IMR-90 (cell line): Measurements from ENCODE around the gene PRKD1. TPM values are rescaled to one million over a fixed set of nuclear protein-coding genes. Genes with fewer than 3 reads are reported as not detected.

Source experiments
- ATAC-seq: fragments of 200-7000 bp; cut with Tn5 transposase; 2 replicates; pipeline ENCODE4 v1.9.1; 2020; ENCODE audit warnings: low read depth, mild to moderate bottlenecking, moderate library complexity
- BruUV-seq: library from RNA; stranded (reverse); fragments of 400-500 nt; replicated peaks from 2 replicates; lab custom pipeline; 2021; lab: Mats Ljungman, UMichigan
- CTCF ChIA-PET: fragments of 300-600 bp; formaldehyde crosslinking; extraction: SDS; loops from one replicate; lab custom pipeline; 2021; ENCODE audit warnings: antibody characterized with exemption; lab: Yijun Ruan, JAX
- POLR2A ChIA-PET: fragments of 300-600 bp; sonication (Branson Sonifier 250); formaldehyde crosslinking; loops from one replicate; lab custom pipeline; 2022; ENCODE audit warnings: antibody characterized with exemption; ENCODE audit not compliant: unreplicated experiment; lab: Charles Lee
- DNase-seq: peaks from one replicate; pipeline ENCODE4 v3.0.0; 2013
- H2AFZ ChIP-seq: replicated peaks from 2 replicates; pipeline ENCODE3; 2013; ENCODE audit warnings: low read length, mild to moderate bottlenecking; ENCODE audit not compliant: poor library complexity
- H2AK5ac ChIP-seq: 2 replicates; pipeline ENCODE4 v1.6.1; 2013; ENCODE audit warnings: low read depth, low read length, inconsistent platforms
- H2AK9ac ChIP-seq: replicated peaks from 2 replicates; pipeline ENCODE3; 2013; ENCODE audit warnings: mild to moderate bottlenecking, low read depth, low read length, moderate library complexity; ENCODE audit not compliant: poor library complexity
- H2BK120ac ChIP-seq: 2 replicates; pipeline ENCODE4 v1.6.1; 2013; ENCODE audit warnings: low read depth, low read length, inconsistent platforms
- H2BK15ac ChIP-seq: 3 replicates; pipeline ENCODE4 v1.6.1; 2013; ENCODE audit warnings: low read depth, low read length, inconsistent platforms
- H2BK20ac ChIP-seq: 2 replicates; pipeline ENCODE4 v1.6.1; 2013; ENCODE audit warnings: low read depth, mild to moderate bottlenecking, inconsistent platforms, low read length, moderate library complexity
- H2BK5ac ChIP-seq: 2 replicates; pipeline ENCODE4 v1.6.1; 2013; ENCODE audit warnings: mild to moderate bottlenecking, low read depth, low read length, inconsistent platforms; ENCODE audit not compliant: poor library complexity, severe bottlenecking
- H3K14ac ChIP-seq: replicated peaks from 2 replicates; pipeline ENCODE4 v1.6.1; 2013; ENCODE audit warnings: low read depth, low read length, inconsistent platforms
- H3K18ac ChIP-seq: 2 replicates; pipeline ENCODE4 v1.6.1; 2013; ENCODE audit warnings: low read depth, low read length, control low read depth
- H3K23ac ChIP-seq: 2 replicates; pipeline ENCODE4 v1.6.1; 2013; ENCODE audit warnings: low read depth, low read length, inconsistent platforms
- H3K27ac ChIP-seq: 2 replicates; pipeline ENCODE4 v1.5.1; 2013; ENCODE audit warnings: mild to moderate bottlenecking, control low read depth, low read length; ENCODE audit not compliant: insufficient read depth
- H3K27me3 ChIP-seq: 2 replicates; pipeline ENCODE4 v1.6.1; 2013; ENCODE audit warnings: low read length; ENCODE audit not compliant: control insufficient read depth, insufficient read depth
- H3K36me3 ChIP-seq: 2 replicates; pipeline ENCODE4 v1.6.1; 2013; ENCODE audit warnings: low read length, mixed read lengths; ENCODE audit not compliant: control insufficient read depth, insufficient read depth
- H3K4ac ChIP-seq: 2 replicates; pipeline ENCODE4 v1.6.1; 2013; ENCODE audit warnings: low read depth, low read length, inconsistent platforms
- H3K4me1 ChIP-seq: 2 replicates; pipeline ENCODE4 v1.6.1; 2013; ENCODE audit warnings: low read length, mixed read lengths; ENCODE audit not compliant: control insufficient read depth, insufficient read depth
- H3K4me2 ChIP-seq: 2 replicates; pipeline ENCODE4 v1.6.1; 2013; ENCODE audit warnings: low read depth, mild to moderate bottlenecking, control low read depth, low read length, moderate library complexity
- H3K4me3 ChIP-seq: 2 replicates; pipeline ENCODE4 v1.5.1; 2013; ENCODE audit warnings: low read depth, mild to moderate bottlenecking, control low read depth, low read length, moderate library complexity; ENCODE audit not compliant: insufficient read depth
- H3K56ac ChIP-seq: 2 replicates; pipeline ENCODE4 v1.6.1; 2013; ENCODE audit warnings: low read length, inconsistent platforms; ENCODE audit not compliant: insufficient read depth; ENCODE audit errors: extremely low read depth
- H3K79me1 ChIP-seq, 2 experiments: 2 replicates each; pipeline ENCODE4 v1.6.1; 2013; ENCODE audit warnings: low read length in 2 of 2, inconsistent platforms in 1 of 2, low read depth in 1 of 2
- H3K9ac ChIP-seq: 2 replicates; pipeline ENCODE4 v1.6.1; 2013; ENCODE audit warnings: low read depth, low read length, control low read depth
- H3K9me1 ChIP-seq: 2 replicates; pipeline ENCODE4 v1.6.1; 2013; ENCODE audit warnings: low read length, inconsistent platforms; ENCODE audit not compliant: insufficient read depth
- H3K9me3 ChIP-seq: 2 replicates; pipeline ENCODE4 v1.6.1; 2013; ENCODE audit warnings: low read length; ENCODE audit not compliant: control insufficient read depth, insufficient read depth
- H4K20me1 ChIP-seq: 2 replicates; pipeline ENCODE4 v1.6.1; 2013; ENCODE audit warnings: low read length, inconsistent platforms; ENCODE audit not compliant: insufficient read depth
- H4K5ac ChIP-seq: 2 replicates; pipeline ENCODE4 v1.6.1; 2013; ENCODE audit warnings: mild to moderate bottlenecking, low read depth, low read length, control low read depth
- H4K8ac ChIP-seq, 2 experiments: 2 replicates each; pipeline ENCODE4 v1.6.1; 2013; ENCODE audit warnings: low read depth in 2 of 2, low read length in 2 of 2, control low read depth in 1 of 2, inconsistent platforms in 1 of 2
- H4K91ac ChIP-seq: 2 replicates; pipeline ENCODE4 v1.6.1; 2013; ENCODE audit warnings: low read depth, low read length, inconsistent platforms; ENCODE audit not compliant: insufficient read depth
- BHLHE40 ChIP-seq: fragments of 150-350 bp; IDR thresholded peaks from 2 replicates; pipeline ENCODE4 v1.6.1; 2016; ENCODE audit warnings: mild to moderate bottlenecking, low read depth, low read length
- CEBPB ChIP-seq: IDR thresholded peaks from 2 replicates; pipeline ENCODE4 v1.6.1; 2012; ENCODE audit warnings: low read depth, low read length, improper control_type of control experiment
- CHD1 ChIP-seq: IDR thresholded peaks from 2 replicates; pipeline ENCODE4 v1.6.1; 2012; ENCODE audit warnings: low read depth, low read length, improper control_type of control experiment
- CTCF ChIP-seq: conservative IDR thresholded peaks from 2 replicates; pipeline ENCODE4 v1.5.1; 2012; ENCODE audit warnings: mild to moderate bottlenecking, low read depth, low read length, improper control_type of control experiment
- ELK1 ChIP-seq: fragments of 150-350 bp; IDR thresholded peaks from 2 replicates; pipeline ENCODE4 v1.6.1; 2016; ENCODE audit warnings: low read depth, mild to moderate bottlenecking, low read length, moderate library complexity, borderline replicate concordance
- FOS ChIP-seq: fragments of 150-350 bp; IDR thresholded peaks from 2 replicates; pipeline ENCODE4 v1.6.1; 2016; ENCODE audit warnings: low read depth, low read length
- MAFK ChIP-seq: IDR thresholded peaks from 2 replicates; pipeline ENCODE4 v1.6.1; 2012; ENCODE audit warnings: low read depth, low read length, improper control_type of control experiment
- MAZ ChIP-seq: IDR thresholded peaks from 2 replicates; pipeline ENCODE4 v1.6.1; 2012; ENCODE audit warnings: low read depth, mild to moderate bottlenecking, low read length, improper control_type of control experiment, moderate library complexity, borderline replicate concordance
- MXI1 ChIP-seq: IDR thresholded peaks from 2 replicates; pipeline ENCODE4 v1.6.1; 2012; ENCODE audit warnings: low read depth, mild to moderate bottlenecking, low read length, moderate library complexity, borderline replicate concordance
- NFE2L2 ChIP-seq: fragments of 150-350 bp; IDR thresholded peaks from 2 replicates; pipeline ENCODE4 v1.6.1; 2016; ENCODE audit warnings: low read depth, mild to moderate bottlenecking, low read length
- POLR2A ChIP-seq: IDR thresholded peaks from 2 replicates; pipeline ENCODE4 v1.6.1; 2012; ENCODE audit warnings: mild to moderate bottlenecking, low read depth, low read length
- RAD21 ChIP-seq: IDR thresholded peaks from 2 replicates; pipeline ENCODE4 v1.6.1; 2012; ENCODE audit warnings: low read length, improper control_type of control experiment
- RCOR1 ChIP-seq: IDR thresholded peaks from 2 replicates; pipeline ENCODE4 v1.6.1; 2012; ENCODE audit warnings: mild to moderate bottlenecking, low read length, improper control_type of control experiment; ENCODE audit not compliant: insufficient replicate concordance
- RFX5 ChIP-seq: IDR thresholded peaks from 2 replicates; pipeline ENCODE4 v1.8.0; 2012; ENCODE audit warnings: low read depth, mild to moderate bottlenecking, low read length, moderate library complexity
- SMC3 ChIP-seq: fragments of 150-350 bp; IDR thresholded peaks from 2 replicates; pipeline ENCODE4 v1.6.1; 2016; ENCODE audit warnings: low read depth, mild to moderate bottlenecking, antibody characterized with exemption, low read length, moderate library complexity
- USF2 ChIP-seq: fragments of 150-350 bp; IDR thresholded peaks from 2 replicates; pipeline ENCODE4 v1.6.1; 2017; ENCODE audit warnings: mild to moderate bottlenecking, antibody characterized with exemption, low read length, low read depth
- WGBS, 2 experiments: methylation state at CpG; one replicate each; pipeline versions ENCODE4 v1.1.5 to v1.1.7; 2013; ENCODE audit warnings: missing lambda C conversion rate in 2 of 2; ENCODE audit not compliant: insufficient read length in 1 of 2; ENCODE audit errors: extremely low coverage in 2 of 2; 5-methylcytosine and 5-hydroxymethylcytosine counted together
- dilution Hi-C: fragments of 300-500 bp; cut with HindIII; formaldehyde crosslinking; loops from one replicate; pipeline ENCODE4 v1.14.3; 2018; ENCODE audit warnings: low sequenced_read_pairs; ENCODE audit not compliant: unreplicated experiment
- in situ Hi-C: fragments of 300-500 bp; cut with MboI; formaldehyde crosslinking; loops from 3 replicates; pipeline ENCODE4 v1.14.3; 2019; ENCODE audit warnings: low sequenced_read_pairs, inconsistent platforms, mixed read lengths
- intact Hi-C: fragments of 100-400 bp; cut with micrococcal nuclease; formaldehyde crosslinking; loops from 2 replicates; pipeline ENCODE4 v1.10.0; 2022
- polyA plus RNA-seq, 3 experiments: library from polyadenylated mRNA; depleted of rRNA; stranded (reverse); fragments of >200 nt; gene quantifications; 2 replicates each; pipeline ENCODE4 v1.2.3, GENCODE V29; 2012; ENCODE audit warnings: low replicate concordance in 1 of 3
- total RNA-seq: library from RNA; depleted of rRNA; stranded (reverse); fragments of >200 nt; gene quantifications from 2 replicates; pipeline ENCODE4 v1.2.3, GENCODE V29; 2012

PRKD1 gene
- total and polyA plus RNA-seq, 2 of the 4 experiments (the other 2 are of a cell fraction): 12.9 to 14.2 TPM

- Histone ChIP-seq H2AK9ac (no peak overlapping the region), H3K4ac (no peak overlapping the region), H3K9me1 (peaks cover 5% of the 10 kb centered on the region; the same call in 1 of the 2 replicates), H4K5ac (no peak overlapping the region), H2BK20ac (no peak overlapping the region), H3K79me1 (peaks cover 22 to 25% of the 10 kb centered on the region in 2 experiments), H3K4me3 (no peak overlapping the region), H3K27ac (no peak overlapping the region), H3K23ac (no peak overlapping the region), H3K4me2 (no peak overlapping the region), H4K20me1 (peaks cover 3% of the 10 kb centered on the region; the same call in 1 of the 2 replicates), H3K18ac (no peak overlapping the region), H2AFZ (no peak overlapping the region), H3K27me3 (no peaks in the 10 kb centered on the region), H3K36me3 (no peaks in the 10 kb centered on the region), H3K56ac (no peak overlapping the region), H3K9ac (no peak overlapping the region), H4K91ac (no peak overlapping the region), H2BK5ac (no peak overlapping the region), H2BK15ac (no peak overlapping the region), H3K9me3 (no peaks in the 10 kb centered on the region), H4K8ac (no peak overlapping the region), H2BK120ac (no peak overlapping the region), H3K14ac (no peak overlapping the region), H3K4me1 (peaks cover 5% of the 10 kb centered on the region), H2AK5ac (no peak overlapping the region)
- intact Hi-C loops: no loop called here
- no TSS peak for BruUV-seq
- ATAC-seq: no peak
- TF ChIP-seq MAZ: no peak
- TF ChIP-seq MXI1: no peak
- TF ChIP-seq CTCF: no peak
- no peak for TF ChIP-seq CEBPB
- TF ChIP-seq NFE2L2: no peak
- no peak for TF ChIP-seq MAFK
- TF ChIP-seq CHD1: no peak
- no peak for TF ChIP-seq FOS
- no peak for TF ChIP-seq RAD21
- no peak for TF ChIP-seq RFX5
- no peak for TF ChIP-seq RCOR1
- no peak for TF ChIP-seq BHLHE40
- TF ChIP-seq POLR2A: no peak
- TF ChIP-seq SMC3: no peak
- no peak for TF ChIP-seq USF2
- TF ChIP-seq ELK1: no peak
- in situ Hi-C loops: no loop called here
- WGBS, 2 experiments: no CpG with 5 or more reads among the region's 3 CpGs
- dilution Hi-C loops: no loop called here
- ChIA-PET CTCF (no interaction called here), POLR2A (interaction anchor here (0.6 kb wide), 1 partner anchor 9 kb away, joined by 5 read pairs; no protein-coding TSS in a partner anchor)
- DNase-seq: no peak
Observed at GRCh38 chr14:29757711-29758233, 169.9 kb downstream of the PRKD1 start.
